Ishikawa (cell line): ENCODE measurements around the gene DIAPH1.
A peak's percentile ranks its signal among the peaks of the same experiment; 100 is the strongest.

Experiments used
- CEBPB ChIP-seq: IDR thresholded peaks from 2 replicates; pipeline ENCODE4 v1.6.1; 2012
- CREB1 ChIP-seq: IDR thresholded peaks from 2 replicates; pipeline ENCODE4 v1.6.1; 2012; ENCODE audit warnings: low read depth
- EGR1 ChIP-seq: IDR thresholded peaks from 2 replicates; pipeline ENCODE4 v1.6.1; 2012
- EP300 ChIP-seq: IDR thresholded peaks from 2 replicates; pipeline ENCODE4 v1.6.1; 2012; ENCODE audit warnings: borderline replicate concordance
- FOXM1 ChIP-seq: IDR thresholded peaks from 2 replicates; pipeline ENCODE4 v1.6.1; 2012; ENCODE audit warnings: low read depth, borderline replicate concordance
- MAX ChIP-seq: IDR thresholded peaks from 2 replicates; pipeline ENCODE4 v1.6.1; 2012
- NFIC ChIP-seq: IDR thresholded peaks from 2 replicates; pipeline ENCODE4 v1.6.1; 2012
- RAD21 ChIP-seq: IDR thresholded peaks from 2 replicates; pipeline ENCODE4 v1.6.1; 2012; ENCODE audit warnings: low read depth
- REST ChIP-seq: IDR thresholded peaks from 2 replicates; pipeline ENCODE4 v1.6.1; 2012; ENCODE audit warnings: low read depth, mild to moderate bottlenecking
- TAF1 ChIP-seq: IDR thresholded peaks from 2 replicates; pipeline ENCODE4 v1.6.1; 2012; ENCODE audit warnings: low read depth, mild to moderate bottlenecking
- TCF12 ChIP-seq: IDR thresholded peaks from 2 replicates; pipeline ENCODE4 v1.6.1; 2012; ENCODE audit warnings: low read depth
- TEAD4 ChIP-seq: IDR thresholded peaks from 2 replicates; pipeline ENCODE4 v1.6.1; 2012
- USF1 ChIP-seq: IDR thresholded peaks from 2 replicates; pipeline ENCODE4 v1.6.1; 2012
- YY1 ChIP-seq: IDR thresholded peaks from 2 replicates; pipeline ENCODE4 v1.6.1; 2012; ENCODE audit warnings: low read depth
- ZBTB7A ChIP-seq: IDR thresholded peaks from 2 replicates; pipeline ENCODE4 v1.6.1; 2012; ENCODE audit warnings: low read depth

The DIAPH1 gene

GRCh38 chr5:141560725-141561483 is 57.9 kb downstream of the DIAPH1 start:
- TF ChIP-seq FOXM1 (no peak), USF1 (peak; percentile 92), RAD21 (peak; percentile 58), NFIC (peak; percentile 98), TCF12 (peak; percentile 69), MAX (peak; percentile 42; the same call in 1 of the 2 replicates), ZBTB7A (no peak), CREB1 (peak; percentile 72), CEBPB (peak; percentile 66), REST (no peak), YY1 (peak; percentile 67; the same call in 1 of the 2 replicates), EP300 (no peak)

GRCh38 chr5:141560151-141560550 is 58.6 kb downstream of the DIAPH1 start:
- TF ChIP-seq CEBPB = no peak
- no peak for TF ChIP-seq ZBTB7A
- TF ChIP-seq NFIC = peak; percentile 59
- peak; percentile 77 for TF ChIP-seq TEAD4

GRCh38 chr5:141559461-141559860 is 59.3 kb downstream of the DIAPH1 start:
- TF ChIP-seq USF1 (no peak), YY1 (no peak), FOXM1 (no peak), NFIC (no peak), RAD21 (no peak), EP300 (no peak), TEAD4 (no peak), MAX (no peak), ZBTB7A (no peak), REST (no peak), CEBPB (no peak), CREB1 (no peak), EGR1 (no peak), TCF12 (no peak), TAF1 (no peak)

GRCh38 chr5:141558150-141558549 is 60.6 kb downstream of the DIAPH1 start:
- TF ChIP-seq EGR1 (no peak), TCF12 (0 out of 2 replicates have a peak, but pooled peaks have one; percentile 5), RAD21 (no peak), CEBPB (no peak)

- no peak for TF ChIP-seq CREB1
- TF ChIP-seq REST = no peak
- peak; percentile 87 for TF ChIP-seq TEAD4
- no peak for TF ChIP-seq MAX
- TF ChIP-seq TCF12 = 0 out of 2 replicates have a peak, but pooled peaks have one; percentile 42
- TF ChIP-seq CEBPB = no peak
- TF ChIP-seq YY1 = peak; percentile 97
- peak; percentile 78 for TF ChIP-seq RAD21
- TF ChIP-seq NFIC = peak; percentile 19; the same call in 1 of the 2 replicates
- TF ChIP-seq EGR1 = peak; percentile 39; the same call in 1 of the 2 replicates
- no peak for TF ChIP-seq TAF1
- TF ChIP-seq FOXM1 = no peak
Measured at GRCh38 chr5:141557681-141558136, 61.1 kb downstream of the DIAPH1 start.
